ENCODE data around the gene CPXCR1. TPM values are rescaled to one million over a fixed set of nuclear protein-coding genes. Genes with fewer than 3 reads are reported as not detected.
"Not testable (repeated sequence)": the region's sequence is repeated elsewhere in the genome, so short reads cannot be mapped to it uniquely, and the experiment has no call there.

Gene CPXCR1
- total RNA-seq (2014; rRNA removed): not detected in 2 replicates
- not detected for Bru-seq, nascent RNA
- not detected for BruChase-seq, experiment 1, labeled RNA remaining after a 6-hour chase
- not detected for BruChase-seq, experiment 2, labeled RNA remaining after a 2-hour chase
- long read RNA-seq: 0 reads

DNA sequence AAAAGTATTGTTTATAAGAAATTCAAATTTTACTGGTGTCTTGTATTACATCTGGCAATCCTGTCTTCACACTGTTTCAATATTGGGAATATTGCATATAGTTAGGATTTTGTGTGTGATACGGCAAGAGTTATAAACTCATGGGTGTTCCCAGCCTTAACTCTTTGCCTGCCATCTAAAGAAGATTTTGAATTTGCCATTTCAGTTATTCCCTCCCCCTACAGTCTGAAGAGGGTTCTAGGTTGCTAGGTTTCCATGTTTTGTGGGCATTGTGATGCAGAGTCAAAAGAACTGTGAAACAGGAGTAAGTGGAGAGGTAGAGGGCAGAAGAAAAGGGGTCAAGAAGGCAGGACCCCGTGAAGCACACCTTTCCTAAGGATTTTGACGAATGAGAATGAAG lies at the start of gene CPXCR1:
CPXCR1 (plus strand) TSS at position 301 of the 400 bp plus-strand sequence. CDS start 6,190 bp downstream, outside the sequence.
- TF ChIP-seq EZH2phosphoT487 (IDR thresholded peaks at IDR 0.05; ENCODE audit: borderline replicate concordance, low read length): no peak
- TF ChIP-seq CTCF (conservative IDR thresholded peaks at IDR 0.05; ENCODE audit: low read depth, low read length): no peak
- no peak for TF ChIP-seq EZH2 (IDR thresholded peaks at IDR 0.05; ENCODE audit: low read length, unreplicated experiment)
- no peaks in the 10 kb centered on the region for H3K79me2 ChIP-seq (ENCODE audit: low read length)
- no peaks in the 10 kb centered on the region for H3F3A ChIP-seq (ENCODE audit: low read length, unreplicated experiment)
- H3K4me3 ChIP-seq (ENCODE audit: low read length): no peak within 1 kb of the TSS
- H3K36me3 ChIP-seq (ENCODE audit: low read depth, low read length): no peaks in the 10 kb centered on the region
- DNase-seq (no peak), ATAC-seq (no peak)
- intact Hi-C loops (cut with micrococcal nuclease): no loop called here
- H3K9me2 ChIP-seq (replicated peaks; ENCODE audit: low read length): no peaks in the 10 kb centered on the region
- POLR2A ChIA-PET (ENCODE audit: unreplicated experiment): no interaction called here
- no peak within 1 kb of the TSS for H3K4me2 ChIP-seq (ENCODE audit: low read length)
- H2AFZ ChIP-seq (ENCODE audit: low read length): no peak within 1 kb of the TSS
- CTCF ChIA-PET: no interaction called here
- no TSS peak for BruUV-seq (replicated peaks)
- H3K9ac ChIP-seq (ENCODE audit: low read length): no peak within 1 kb of the TSS
- H3K27ac ChIP-seq (ENCODE audit: low read length): no peak within 1 kb of the TSS
- no peaks in the 10 kb centered on the region for H3K4me1 ChIP-seq (ENCODE audit: insufficient read depth, low read length)
- no peaks in the 10 kb centered on the region for H3K27me3 ChIP-seq (ENCODE audit: low read length)
- no peaks in the 10 kb centered on the region for H4K20me1 ChIP-seq (ENCODE audit: low read length)
- no peaks in the 10 kb centered on the region for H3K9me3 ChIP-seq (ENCODE audit: low read length)

DNA sequence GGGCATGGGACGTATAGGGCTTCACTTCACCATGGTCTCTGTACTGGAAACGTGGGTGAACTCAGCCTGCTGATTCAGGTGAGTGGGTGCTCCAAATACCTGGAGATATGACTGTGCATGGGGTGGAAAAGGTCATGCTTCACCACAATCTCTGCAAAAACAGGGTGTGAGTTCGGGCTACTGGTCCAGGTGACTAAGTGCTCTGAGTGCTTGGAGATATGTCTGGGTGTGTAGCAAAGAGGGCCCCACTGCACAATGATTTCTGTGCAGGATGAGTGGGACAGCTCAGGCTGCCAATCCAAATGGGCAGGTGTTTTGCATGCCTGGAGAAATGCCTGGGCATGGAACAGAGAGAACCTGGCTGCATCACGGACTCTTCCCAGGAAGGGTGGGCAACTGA lies 11.2 kb upstream of the CPXCR1 start:
- H3K9me2 ChIP-seq (replicated peaks; ENCODE audit: low read length): no peaks in the 10 kb centered on the region
- intact Hi-C loops (cut with micrococcal nuclease): no loop called here
- no peak overlapping the region for H3K4me3 ChIP-seq (ENCODE audit: low read length)
- ATAC-seq: no peak
- DNase-seq: peak; percentile 7
- H3K27me3 ChIP-seq (ENCODE audit: low read length): no peaks in the 10 kb centered on the region
- ChIA-PET POLR2A (ENCODE audit: unreplicated experiment) (no interaction called here), CTCF (no interaction called here)
- no peaks in the 10 kb centered on the region for H3F3A ChIP-seq (ENCODE audit: low read length, unreplicated experiment)
- H3K79me2 ChIP-seq (ENCODE audit: low read length): no peaks in the 10 kb centered on the region
- BruUV-seq (replicated peaks): no TSS peak
- H3K4me2 ChIP-seq (ENCODE audit: low read length): no peak overlapping the region
- no peak overlapping the region for H3K27ac ChIP-seq (ENCODE audit: low read length)
- no peak overlapping the region for H2AFZ ChIP-seq (ENCODE audit: low read length)
- TF ChIP-seq EZH2phosphoT487 (IDR thresholded peaks at IDR 0.05; ENCODE audit: borderline replicate concordance, low read length) (no peak), CTCF (conservative IDR thresholded peaks at IDR 0.05; ENCODE audit: low read depth, low read length) (no peak), EZH2 (IDR thresholded peaks at IDR 0.05; ENCODE audit: low read length, unreplicated experiment) (no peak)
- no peak overlapping the region for H3K9ac ChIP-seq (ENCODE audit: low read length)
- H3K36me3 ChIP-seq (ENCODE audit: low read depth, low read length): no peaks in the 10 kb centered on the region
- H3K9me3 ChIP-seq (ENCODE audit: low read length): no peaks in the 10 kb centered on the region
- H3K4me1 ChIP-seq (ENCODE audit: insufficient read depth, low read length): no peaks in the 10 kb centered on the region
- no peaks in the 10 kb centered on the region for H4K20me1 ChIP-seq (ENCODE audit: low read length)

- H3F3A ChIP-seq (ENCODE audit: low read length, unreplicated experiment); H3K4me3 ChIP-seq (ENCODE audit: low read length); H2AFZ ChIP-seq (ENCODE audit: low read length); BruUV-seq (replicated peaks); ATAC-seq; H3K4me1 ChIP-seq (ENCODE audit: insufficient read depth, low read length); H3K9me3 ChIP-seq (ENCODE audit: low read length); H3K27me3 ChIP-seq (ENCODE audit: low read length); H3K4me2 ChIP-seq (ENCODE audit: low read length); H4K20me1 ChIP-seq (ENCODE audit: low read length); H3K9ac ChIP-seq (ENCODE audit: low read length); CTCF ChIA-PET; H3K79me2 ChIP-seq (ENCODE audit: low read length); H3K27ac ChIP-seq (ENCODE audit: low read length); DNase-seq; H3K9me2 ChIP-seq (replicated peaks; ENCODE audit: low read length); H3K36me3 ChIP-seq (ENCODE audit: low read depth, low read length); POLR2A ChIA-PET (ENCODE audit: unreplicated experiment); intact Hi-C loops (cut with micrococcal nuclease): not testable (repeated sequence)
Observed at GRCh38 chrX:88746215-88746614, 810 bp upstream of the CPXCR1 start.

- BruUV-seq (replicated peaks); H3K4me3 ChIP-seq (ENCODE audit: low read length); H3F3A ChIP-seq (ENCODE audit: low read length, unreplicated experiment); H2AFZ ChIP-seq (ENCODE audit: low read length); DNase-seq; POLR2A ChIA-PET (ENCODE audit: unreplicated experiment); H3K9ac ChIP-seq (ENCODE audit: low read length); H4K20me1 ChIP-seq (ENCODE audit: low read length); H3K27me3 ChIP-seq (ENCODE audit: low read length); H3K9me3 ChIP-seq (ENCODE audit: low read length); H3K4me1 ChIP-seq (ENCODE audit: insufficient read depth, low read length); H3K36me3 ChIP-seq (ENCODE audit: low read depth, low read length); ATAC-seq; H3K27ac ChIP-seq (ENCODE audit: low read length); H3K79me2 ChIP-seq (ENCODE audit: low read length); H3K9me2 ChIP-seq (replicated peaks; ENCODE audit: low read length); CTCF ChIA-PET; intact Hi-C loops (cut with micrococcal nuclease); H3K4me2 ChIP-seq (ENCODE audit: low read length): not testable (repeated sequence)
Observed at GRCh38 chrX:88752339-88752738, 5.3 kb downstream of the CPXCR1 start.

All from PC-3 (cell line).